ENCODE data around the gene LRMDA.

DNA sequence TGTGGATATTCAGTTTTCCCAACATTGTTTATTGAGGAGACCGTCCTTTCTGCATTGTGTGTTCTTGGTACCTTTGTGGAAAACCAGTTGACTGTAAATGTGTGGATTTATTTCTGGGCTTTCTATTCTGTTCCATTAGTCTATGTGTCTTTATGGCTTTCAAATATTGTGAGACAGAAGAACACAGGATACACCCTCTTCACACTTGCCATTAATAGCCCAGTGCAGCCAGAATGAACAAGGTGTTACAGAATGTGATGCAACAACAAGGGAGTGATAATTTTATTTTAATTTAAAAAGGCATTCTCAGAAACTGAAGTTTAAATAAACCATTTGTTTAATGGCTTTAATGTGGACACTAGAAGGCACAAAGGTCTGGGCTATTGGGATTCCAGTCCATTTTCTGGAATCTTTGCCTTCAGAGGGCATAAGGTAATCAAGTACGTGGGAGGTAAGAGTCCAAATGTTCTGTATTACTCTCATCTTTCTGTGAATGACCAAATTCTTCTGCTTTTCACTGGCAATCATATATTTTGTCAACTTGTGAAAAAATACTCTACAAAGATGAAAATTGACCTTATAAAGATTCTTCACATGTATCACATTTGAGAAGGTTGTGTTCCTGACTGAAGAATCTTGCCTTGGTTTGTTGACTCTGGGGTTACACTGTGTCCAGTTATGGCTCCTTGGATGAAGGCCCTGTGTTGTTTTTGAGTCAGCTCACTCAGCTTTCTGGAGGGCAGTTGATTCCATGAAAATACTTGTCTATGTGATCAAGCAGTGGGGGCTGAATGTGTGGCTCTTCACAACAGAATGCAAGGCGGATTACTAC, 962.7 kb downstream of the LRMDA start:
- TF ChIP-seq, protein P1, sequence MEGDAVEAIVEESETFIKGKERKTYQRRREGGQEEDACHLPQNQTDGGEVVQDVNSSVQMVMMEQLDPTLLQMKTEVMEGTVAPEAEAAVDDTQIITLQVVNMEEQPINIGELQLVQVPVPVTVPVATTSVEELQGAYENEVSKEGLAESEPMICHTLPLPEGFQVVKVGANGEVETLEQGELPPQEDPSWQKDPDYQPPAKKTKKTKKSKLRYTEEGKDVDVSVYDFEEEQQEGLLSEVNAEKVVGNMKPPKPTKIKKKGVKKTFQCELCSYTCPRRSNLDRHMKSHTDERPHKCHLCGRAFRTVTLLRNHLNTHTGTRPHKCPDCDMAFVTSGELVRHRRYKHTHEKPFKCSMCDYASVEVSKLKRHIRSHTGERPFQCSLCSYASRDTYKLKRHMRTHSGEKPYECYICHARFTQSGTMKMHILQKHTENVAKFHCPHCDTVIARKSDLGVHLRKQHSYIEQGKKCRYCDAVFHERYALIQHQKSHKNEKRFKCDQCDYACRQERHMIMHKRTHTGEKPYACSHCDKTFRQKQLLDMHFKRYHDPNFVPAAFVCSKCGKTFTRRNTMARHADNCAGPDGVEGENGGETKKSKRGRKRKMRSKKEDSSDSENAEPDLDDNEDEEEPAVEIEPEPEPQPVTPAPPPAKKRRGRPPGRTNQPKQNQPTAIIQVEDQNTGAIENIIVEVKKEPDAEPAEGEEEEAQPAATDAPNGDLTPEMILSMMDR (IDR thresholded peaks at IDR 0.05): no peak
- no peak for TF ChIP-seq POLR2A (IDR thresholded peaks at IDR 0.05)

Measured in adrenal gland (tissue), 5 donors.